B cell (primary cell): ENCODE measurements around the gene GUCA2A. TPM values are rescaled to one million over a fixed set of nuclear protein-coding genes. Genes with fewer than 3 reads are reported as not detected.

Source experiments
- ATAC-seq: fragments of 200-7000 bp; cut with Tn5 transposase; one replicate; pipeline ENCODE4 v1.10.0; 2021; ENCODE audit warnings: low read depth, mild to moderate bottlenecking, moderate number of reproducible peaks, moderate library complexity
- CTCF ChIA-PET: fragments of 350-600 bp; sonication (Branson Sonifier 250); formaldehyde crosslinking; loops from one replicate; lab custom pipeline; 2021; ENCODE audit warnings: antibody characterized with exemption, inconsistent platforms; lab: Charles Lee
- POLR2A ChIA-PET: fragments of 350-600 bp; sonication (Branson Sonifier 250); formaldehyde crosslinking; loops from one replicate; lab custom pipeline; 2021; ENCODE audit warnings: antibody characterized with exemption; lab: Charles Lee
- DNase-seq: peaks from one replicate; pipeline ENCODE4 v3.0.0; 2013
- H2AFZ ChIP-seq: 2 replicates; pipeline ENCODE4 v1.6.1; 2012; ENCODE audit warnings: mild to moderate bottlenecking, low read depth, low read length; ENCODE audit not compliant: insufficient read depth, poor library complexity, severe bottlenecking
- H3K27ac ChIP-seq, 2 donors: 1 replicate in 1 of 2; 2 replicates in 1 of 2; pipeline ENCODE4 v1.5.1; 2012 to 2013; ENCODE audit warnings: low read length in 2 of 2, mild to moderate bottlenecking in 2 of 2, moderate library complexity in 1 of 2
- H3K27me3 ChIP-seq, 4 experiments: fragments of 200-600 bp in 1 of 4; sonication (generic) in 1 of 4; replicated peaks in 1 of 4; 1 replicate in 2 of 4; 2 replicates in 2 of 4; pipeline versions ENCODE4 v1.6.1 to v1.7.0; 2013 to 2016; ENCODE audit warnings: low read length in 3 of 4, mild to moderate bottlenecking in 2 of 4, mixed read lengths in 1 of 4, moderate library complexity in 1 of 4; ENCODE audit not compliant: insufficient read depth in 4 of 4, control insufficient read depth in 3 of 4; ENCODE audit errors: control extremely low read depth in 1 of 4
- H3K36me3 ChIP-seq, 2 experiments: replicated peaks in 1 of 2; 1 replicate in 1 of 2; 2 replicates in 1 of 2; pipeline versions ENCODE4 v1.6.1 to v1.7.1; 2013; ENCODE audit warnings: low read length in 1 of 2; ENCODE audit not compliant: insufficient read depth in 2 of 2, control insufficient read depth in 1 of 2; ENCODE audit errors: control extremely low read depth in 1 of 2, extremely low read depth in 1 of 2
- H3K4me1 ChIP-seq, 2 donors: fragments of 200-600 bp in 1 of 2; sonication (generic) in 1 of 2; 1 replicate in 1 of 2; 2 replicates in 1 of 2; pipeline versions ENCODE4 v1.5.1 to v1.6.1; 2013 to 2017; ENCODE audit warnings: low read length in 2 of 2; ENCODE audit not compliant: control insufficient read depth in 2 of 2, insufficient read depth in 2 of 2
- H3K4me2 ChIP-seq: replicated peaks from 2 replicates; pipeline ENCODE3; 2012; ENCODE audit warnings: mild to moderate bottlenecking, low read depth, low read length; ENCODE audit not compliant: poor library complexity, severe bottlenecking
- H3K4me3 ChIP-seq, 5 experiments: fragments of 200-600 bp in 1 of 5; sonication (generic) in 1 of 5; 1 replicate in 3 of 5; 2 replicates in 2 of 5; pipeline versions ENCODE4 v1.5.1 to v1.7.0; 2011 to 2016; ENCODE audit warnings: low read length in 4 of 5, mild to moderate bottlenecking in 4 of 5, low read depth in 2 of 5, control low read depth in 1 of 5, moderate library complexity in 1 of 5; ENCODE audit not compliant: insufficient read depth in 1 of 5; ENCODE audit errors: control extremely low read depth in 1 of 5, extremely low read depth in 1 of 5
- H3K79me2 ChIP-seq: fragments of 200-600 bp; sonication (generic); one replicate; pipeline ENCODE4 v1.6.0; 2016; ENCODE audit warnings: low read length; ENCODE audit not compliant: control insufficient read depth, insufficient read depth
- H3K9ac ChIP-seq: fragments of 200-600 bp; sonication (generic); 2 replicates; pipeline ENCODE4 v1.6.1; 2017; ENCODE audit warnings: mild to moderate bottlenecking, low read length, moderate library complexity
- H3K9me3 ChIP-seq, 3 donors: one replicate each; pipeline versions ENCODE4 v1.6.1 to v1.7.1; 2013; ENCODE audit warnings: low read length in 2 of 3; ENCODE audit not compliant: control insufficient read depth in 2 of 3, insufficient read depth in 1 of 3; ENCODE audit errors: control extremely low read depth in 1 of 3
- H4K20me1 ChIP-seq: 2 replicates; pipeline ENCODE4 v1.6.0; 2012; ENCODE audit warnings: mild to moderate bottlenecking, low read length; ENCODE audit not compliant: insufficient read depth, control insufficient read depth, poor library complexity, severe bottlenecking
- H3K27ac Mint-ChIP-seq: one replicate; pipeline ENCODE4 v1.8.0; 2021; ENCODE audit warnings: mixed read lengths
- H3K27me3 Mint-ChIP-seq: one replicate; pipeline ENCODE4 v1.8.0; 2021; ENCODE audit warnings: mixed read lengths
- H3K4me1 Mint-ChIP-seq: one replicate; pipeline ENCODE4 v1.8.0; 2021; ENCODE audit warnings: mixed read lengths
- H3K4me3 Mint-ChIP-seq: one replicate; pipeline ENCODE4 v1.8.0; 2021; ENCODE audit warnings: mixed read lengths
- H3K9me3 Mint-ChIP-seq: one replicate; pipeline ENCODE4 v1.8.0; 2022; ENCODE audit warnings: mixed read lengths; ENCODE audit not compliant: insufficient read depth
- CTCF ChIP-seq: fragments of 200-600 bp; IDR thresholded peaks from one replicate; pipeline ENCODE4 v1.8.0; 2022; ENCODE audit warnings: antibody characterized with exemption, mild to moderate bottlenecking
- EZH2 ChIP-seq: IDR thresholded peaks from 2 replicates; pipeline ENCODE4 v1.6.1; 2012; ENCODE audit warnings: borderline replicate concordance, low read depth, mild to moderate bottlenecking, moderate library complexity, low read length; ENCODE audit not compliant: insufficient read depth, poor library complexity, severe bottlenecking
- WGBS: methylation state at CpG from one replicate; pipeline ENCODE4 v1.1.5; 2013; ENCODE audit warnings: missing lambda C conversion rate; ENCODE audit not compliant: insufficient coverage; 5-methylcytosine and 5-hydroxymethylcytosine counted together
- intact Hi-C: fragments of 100-400 bp; cut with micrococcal nuclease; formaldehyde crosslinking; loops from one replicate; pipeline ENCODE4 v1.10.0; 2022
- polyA plus RNA-seq: library from polyadenylated mRNA; depleted of rRNA; stranded (reverse); fragments of >200 nt; gene quantifications from 2 replicates; pipeline ENCODE4 v1.2.3, GENCODE V29; 2012
- total RNA-seq, 2 donors: library from RNA; stranded (reverse); fragments of 120-200 nt in 1 of 2; gene quantifications; 1 replicate in 1 of 2; 2 replicates in 1 of 2; pipeline versions ENCODE4 v1.2.3 to v1.2.4, GENCODE V29; 2013 to 2022

Gene GUCA2A
- total and polyA plus RNA-seq, 2 donors (not counting 1 experiment from before 2014, with no cell fraction given): not detected

- H3K9me3 ChIP-seq: no peaks in the 10 kb centered on the region
- no peak overlapping the region for H2AFZ ChIP-seq
- no peak for ATAC-seq
- ChIA-PET POLR2A (no interaction called here), CTCF (no interaction called here)
- H3K27ac Mint-ChIP-seq: no peak overlapping the region
- H3K27me3 Mint-ChIP-seq: peaks cover 16% of the 10 kb centered on the region
- H3K27me3 ChIP-seq: peaks cover 0 to 17% (median 5%) of the 10 kb centered on the region in 4 experiments
- H3K27ac ChIP-seq: no peak overlapping the region
- H3K9me3 Mint-ChIP-seq: no peaks in the 10 kb centered on the region
- no peak overlapping the region for H3K4me3 Mint-ChIP-seq
- no peak for DNase-seq
- no peaks in the 10 kb centered on the region for H3K4me1 Mint-ChIP-seq
- TF ChIP-seq EZH2 (no peak), CTCF (no peak)
- no peak overlapping the region for H3K9ac ChIP-seq
- H4K20me1 ChIP-seq: no peaks in the 10 kb centered on the region
- H3K4me2 ChIP-seq: no peak overlapping the region
- H3K4me3 ChIP-seq: no peak overlapping the region
- 75% methylated on average over 5 of the region's 13 CpGs for WGBS
- H3K4me1 ChIP-seq: no peaks in the 10 kb centered on the region
- intact Hi-C loops: no loop called here
- no peaks in the 10 kb centered on the region for H3K36me3 ChIP-seq
- H3K79me2 ChIP-seq: no peaks in the 10 kb centered on the region
Observed at GRCh38 chr1:42143896-42144710, 20.4 kb downstream of the GUCA2A start.

GRCh38 chr1:42142894-42143675 lies 21.5 kb downstream of the GUCA2A start:
- Histone ChIP-seq H3K4me3 (no peak overlapping the region), H3K9ac (no peak overlapping the region), H3K27ac (no peak overlapping the region), H3K4me2 (no peak overlapping the region), H3K4me1 (no peaks in the 10 kb centered on the region), H4K20me1 (no peaks in the 10 kb centered on the region), H2AFZ (no peak overlapping the region), H3K36me3 (no peaks in the 10 kb centered on the region), H3K9me3 (no peaks in the 10 kb centered on the region), H3K27me3 (peaks cover 0 to 17% (median 4%) of the 10 kb centered on the region in 4 experiments), H3K79me2 (no peaks in the 10 kb centered on the region)
- Mint-ChIP-seq H3K4me1 (no peaks in the 10 kb centered on the region), H3K27me3 (peaks cover 22% of the 10 kb centered on the region), H3K9me3 (no peaks in the 10 kb centered on the region), H3K4me3 (no peak overlapping the region), H3K27ac (no peak overlapping the region)
- ChIA-PET POLR2A (no interaction called here), CTCF (no interaction called here)
- ATAC-seq (no peak), DNase-seq (no peak)
- 88% methylated on average over 2 of the region's 4 CpGs for WGBS
- TF ChIP-seq CTCF (no peak), EZH2 (no peak)
- intact Hi-C loops: no loop called here
